PC-3 (cell line): ENCODE results near the gene CALCOCO2. TPM values are rescaled to one million over a fixed set of nuclear protein-coding genes. Genes with fewer than 3 reads are reported as not detected.

ENCODE experiments used
- ATAC-seq: fragments of 200-7000 bp; cut with Tn5 transposase; 2 replicates; pipeline ENCODE4 v1.9.1; 2020; ENCODE audit warnings: mild to moderate bottlenecking, moderate library complexity
- BruUV-seq: library from RNA; stranded (reverse); fragments of 400-500 nt; replicated peaks from 2 replicates; lab custom pipeline; 2021; lab: Mats Ljungman, UMichigan
- CTCF ChIA-PET: fragments of 300-600 bp; sonication (Branson Sonifier 250); formaldehyde crosslinking; loops from one replicate; lab custom pipeline; 2022; ENCODE audit warnings: antibody characterized with exemption; lab: Charles Lee
- POLR2A ChIA-PET: fragments of 300-600 bp; sonication (Branson Sonifier 250); formaldehyde crosslinking; loops from one replicate; lab custom pipeline; 2022; ENCODE audit warnings: antibody characterized with exemption; ENCODE audit not compliant: unreplicated experiment; lab: Charles Lee
- DNase-seq: peaks from one replicate; pipeline ENCODE4 v3.0.0-alpha.2; 2015
- H2AFZ ChIP-seq: fragments of 300-600 bp; sonication (generic); 2 replicates; pipeline ENCODE4 v1.6.0; 2016; ENCODE audit warnings: antibody characterized with exemption, low read length
- H3F3A ChIP-seq: fragments of 300-600 bp; sonication (generic); one replicate; pipeline ENCODE4 v1.6.0; 2017; ENCODE audit warnings: antibody characterized with exemption, low read length, control low read depth, mild to moderate bottlenecking; ENCODE audit not compliant: unreplicated experiment
- H3K27ac ChIP-seq: fragments of 300-600 bp; sonication (generic); 2 replicates; pipeline ENCODE4 v1.5.1; 2016; ENCODE audit warnings: mild to moderate bottlenecking, low read length
- H3K27me3 ChIP-seq: fragments of 300-600 bp; sonication (generic); 2 replicates; pipeline ENCODE4 v1.6.1; 2016; ENCODE audit warnings: low read length, mixed read lengths
- H3K36me3 ChIP-seq: fragments of 300-600 bp; sonication (generic); 2 replicates; pipeline ENCODE4 v1.6.1; 2016; ENCODE audit warnings: low read depth, mixed run types, low read length, mixed read lengths
- H3K4me1 ChIP-seq: fragments of 300-600 bp; sonication (generic); 2 replicates; pipeline ENCODE4 v1.5.1; 2016; ENCODE audit warnings: low read length; ENCODE audit not compliant: insufficient read depth
- H3K4me2 ChIP-seq: fragments of 300-600 bp; sonication (generic); 2 replicates; pipeline ENCODE4 v1.6.0; 2016; ENCODE audit warnings: low read length
- H3K4me3 ChIP-seq: fragments of 300-600 bp; sonication (generic); 2 replicates; pipeline ENCODE4 v1.5.1; 2016; ENCODE audit warnings: mild to moderate bottlenecking, low read length, mixed read lengths
- H3K79me2 ChIP-seq: fragments of 300-600 bp; sonication (generic); 2 replicates; pipeline ENCODE4 v1.6.1; 2017; ENCODE audit warnings: low read length, mixed read lengths
- H3K9ac ChIP-seq: fragments of 300-600 bp; sonication (generic); 2 replicates; pipeline ENCODE4 v1.6.0; 2016; ENCODE audit warnings: mild to moderate bottlenecking, low read length
- H3K9me2 ChIP-seq: fragments of 300-600 bp; sonication (generic); replicated peaks from 2 replicates; pipeline ENCODE4 v1.6.1; 2016; ENCODE audit warnings: mixed run types, low read length, mixed read lengths
- H3K9me3 ChIP-seq: fragments of 300-600 bp; sonication (generic); 2 replicates; pipeline ENCODE4 v1.6.1; 2016; ENCODE audit warnings: low read length, mixed read lengths
- H4K20me1 ChIP-seq: fragments of 300-600 bp; sonication (generic); 2 replicates; pipeline ENCODE4 v1.6.1; 2016; ENCODE audit warnings: low read length, mixed read lengths
- CTCF ChIP-seq: fragments of 300-600 bp; sonication (generic); conservative IDR thresholded peaks from 2 replicates; pipeline ENCODE4 v1.5.1; 2017; ENCODE audit warnings: antibody characterized with exemption, low read depth, mild to moderate bottlenecking, low read length
- EZH2 ChIP-seq: fragments of 300-600 bp; sonication (generic); IDR thresholded peaks from one replicate; pipeline ENCODE4 v1.6.1; 2017; ENCODE audit warnings: antibody characterized with exemption, mild to moderate bottlenecking, low read length; ENCODE audit not compliant: unreplicated experiment
- EZH2phosphoT487 ChIP-seq: fragments of 300-600 bp; sonication (generic); IDR thresholded peaks from 2 replicates; pipeline ENCODE4 v1.6.1; 2018; ENCODE audit warnings: mild to moderate bottlenecking, antibody characterized with exemption, low read length, borderline replicate concordance
- intact Hi-C: fragments of 100-400 bp; cut with micrococcal nuclease; formaldehyde crosslinking; loops from 2 replicates; pipeline ENCODE4 v1.9.0; 2023
- total RNA-seq: library from RNA; depleted of rRNA; stranded (reverse); fragments of >200 nt; gene quantifications from 2 replicates; pipeline ENCODE4 v1.2.3, GENCODE V29; 2014; rRNA removed

CALCOCO2 gene
- total RNA-seq, 1 experiment from 2014 or later: 47.2 TPM

DNA sequence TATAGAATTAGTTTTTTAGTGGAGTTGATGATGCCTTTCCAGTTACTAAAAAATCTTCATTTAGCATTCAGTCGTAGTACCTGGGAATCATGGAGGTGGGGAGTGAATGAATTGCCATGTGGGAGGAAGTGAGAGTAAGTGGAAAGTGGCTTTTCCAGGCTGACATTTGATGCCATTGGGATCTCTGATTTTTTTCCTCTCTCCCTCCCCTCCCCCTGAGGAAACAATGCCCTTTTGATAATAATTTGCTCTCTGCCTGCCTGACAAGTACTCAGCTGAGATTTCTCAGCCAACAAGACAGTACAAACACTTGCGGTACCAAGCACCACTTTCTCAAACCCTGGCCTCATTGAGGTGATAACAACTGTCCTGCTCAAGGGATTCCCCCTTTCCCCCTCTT is 79.5 kb downstream of the CALCOCO2 start:
- ChIA-PET POLR2A (no interaction called here), CTCF (no interaction called here)
- intact Hi-C loops: no loop called here
- TF ChIP-seq EZH2 (no peak), CTCF (no peak), EZH2phosphoT487 (no peak)
- ATAC-seq (no peak), DNase-seq (peak; percentile 44)
- Histone ChIP-seq H3K4me1 (peaks cover 42% of the 10 kb centered on the region), H4K20me1 (peaks cover 51% of the 10 kb centered on the region), H3K9me3 (no peaks in the 10 kb centered on the region), H3K4me2 (peak overlapping the region; percentile 89), H3K4me3 (peak overlapping the region; percentile 85), H3K27ac (no peak overlapping the region), H3K9me2 (no peaks in the 10 kb centered on the region), H3F3A (no peaks in the 10 kb centered on the region), H3K27me3 (no peaks in the 10 kb centered on the region), H3K9ac (peak overlapping the region; percentile 94; the same call in 1 of the 2 replicates), H3K79me2 (peaks cover 76% of the 10 kb centered on the region), H2AFZ (no peak overlapping the region), H3K36me3 (peaks cover 47% of the 10 kb centered on the region)
- BruUV-seq: no TSS peak

- TF ChIP-seq CTCF: no peak
- TF ChIP-seq EZH2phosphoT487: no peak
- no peak for TF ChIP-seq EZH2
- Histone ChIP-seq H3K4me3 (no peak overlapping the region), H3K9ac (no peak overlapping the region), H3K27me3 (no peaks in the 10 kb centered on the region), H4K20me1 (peaks cover 54% of the 10 kb centered on the region), H3K4me1 (peaks cover 45% of the 10 kb centered on the region), H3F3A (no peaks in the 10 kb centered on the region), H3K79me2 (peaks cover 90% of the 10 kb centered on the region), H3K9me2 (no peaks in the 10 kb centered on the region), H2AFZ (no peak overlapping the region), H3K9me3 (no peaks in the 10 kb centered on the region), H3K27ac (no peak overlapping the region), H3K4me2 (no peak overlapping the region), H3K36me3 (peaks cover 65% of the 10 kb centered on the region)
- CTCF ChIA-PET: no interaction called here
- BruUV-seq: no TSS peak
- DNase-seq (no peak), ATAC-seq (no peak)
- POLR2A ChIA-PET: no interaction called here
- intact Hi-C loops: no loop called here
These were observed 81.6 kb downstream of the CALCOCO2 start for GRCh38 chr17:48912476-48912875.

Other genes starting within 250 kb of the CALCOCO2 start
- 6.0 and 8.8 TPM in 2 replicates for gene HOXB3, start 240.8 kb upstream of the CALCOCO2 start, total RNA-seq
- 0.40 and 0.95 TPM in 2 replicates for gene HOXB5, start 237.3 kb upstream of the CALCOCO2 start, total RNA-seq
- 9.5 and 11.3 TPM in 2 replicates for gene HOXB6, start 226.0 kb upstream of the CALCOCO2 start, total RNA-seq
- not detected in 2 replicates for gene HOXB7, start 220.0 kb upstream of the CALCOCO2 start, total RNA-seq
- gene HOXB8, start 215.7 kb upstream of the CALCOCO2 start, total RNA-seq: not detected in 2 replicates
- gene HOXB9, start 204.7 kb upstream of the CALCOCO2 start, total RNA-seq: 7.0 and 8.3 TPM in 2 replicates
- gene PRAC1, start 108.5 kb upstream of the CALCOCO2 start, total RNA-seq: 33.5 and 44.4 TPM in 2 replicates
- gene PRAC2, start 107.8 kb upstream of the CALCOCO2 start, total RNA-seq: 44.1 and 51.4 TPM in 2 replicates
- 80.8 and 96.5 TPM in 2 replicates for gene HOXB13, start 102.3 kb upstream of the CALCOCO2 start, total RNA-seq
- 0.29 and 0.40 TPM in 2 replicates for gene TTLL6, start 13.8 kb upstream of the CALCOCO2 start, total RNA-seq
- gene ATP5MC1, start 61.8 kb downstream of the CALCOCO2 start, total RNA-seq: 192 and 265 TPM in 2 replicates
- gene UBE2Z, start 77.4 kb downstream of the CALCOCO2 start, total RNA-seq: 131 and 144 TPM in 2 replicates
- gene SNF8, start 113.8 kb downstream of the CALCOCO2 start, total RNA-seq: 278 TPM in 2 replicates
- not detected in 2 replicates for gene GIP, start 137.6 kb downstream of the CALCOCO2 start, total RNA-seq
- gene IGF2BP1, start 166.3 kb downstream of the CALCOCO2 start, total RNA-seq: 1.2 and 1.3 TPM in 2 replicates